ENCODE results near the gene TNFRSF13B. TPM values are rescaled to one million over a fixed set of nuclear protein-coding genes. Genes with fewer than 3 reads are reported as not detected.
"Not testable (repeated sequence)": the region's sequence is repeated elsewhere in the genome, so short reads cannot be mapped to it uniquely, and the experiment has no call there.

Gene TNFRSF13B
- total RNA-seq, 1 donor, result 2.2 TPM

DNA sequence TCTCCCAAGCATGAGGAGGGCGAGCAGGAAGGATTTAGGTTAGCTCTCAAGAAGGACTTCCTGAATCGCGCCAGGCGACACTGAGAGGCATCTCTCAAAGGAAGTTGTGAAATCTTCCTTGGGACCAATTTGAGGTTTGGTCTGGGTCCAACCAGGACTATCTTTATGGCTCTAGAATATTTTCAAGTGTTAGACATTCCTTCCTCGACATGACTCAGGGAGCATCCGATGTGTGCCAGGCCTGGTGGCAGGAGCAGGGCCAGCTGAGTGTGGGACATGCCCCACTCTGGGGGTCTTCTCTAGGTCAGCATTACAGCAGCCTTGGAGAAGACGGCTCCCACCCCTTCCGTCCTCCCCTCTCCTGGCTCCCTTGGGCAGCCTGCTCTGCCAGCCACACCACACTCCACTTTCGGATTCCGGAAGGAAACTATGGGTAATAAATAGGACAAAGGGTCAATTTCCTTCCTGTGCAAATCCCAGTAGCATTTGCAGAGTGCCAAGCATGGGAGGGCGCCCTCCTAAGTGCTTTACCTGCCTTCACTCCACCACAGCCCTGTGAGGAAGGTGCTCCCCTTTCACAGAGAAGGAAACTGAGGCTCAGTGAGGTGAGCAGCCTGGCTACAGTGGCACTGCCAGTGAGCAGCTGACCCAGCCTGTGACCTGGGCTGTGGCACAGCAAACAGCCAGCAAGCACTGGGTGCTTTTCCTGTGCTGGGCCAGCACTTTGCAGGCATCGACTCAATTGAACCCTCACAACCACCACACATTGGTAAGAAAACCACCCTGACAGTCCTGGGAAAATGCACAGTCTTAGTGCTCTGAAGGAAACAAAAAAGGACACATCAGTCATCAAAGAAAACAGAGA, 39.4 kb upstream of the TNFRSF13B start:
- not testable (repeated sequence) for H3K4me3 ChIP-seq (ENCODE audit: low read length); H3K9me3 ChIP-seq (ENCODE audit: low read depth, low read length); H3K4me1 ChIP-seq (ENCODE audit: insufficient read depth, low read length); H3K27me3 ChIP-seq (ENCODE audit: insufficient read depth, low read length)

DNA sequence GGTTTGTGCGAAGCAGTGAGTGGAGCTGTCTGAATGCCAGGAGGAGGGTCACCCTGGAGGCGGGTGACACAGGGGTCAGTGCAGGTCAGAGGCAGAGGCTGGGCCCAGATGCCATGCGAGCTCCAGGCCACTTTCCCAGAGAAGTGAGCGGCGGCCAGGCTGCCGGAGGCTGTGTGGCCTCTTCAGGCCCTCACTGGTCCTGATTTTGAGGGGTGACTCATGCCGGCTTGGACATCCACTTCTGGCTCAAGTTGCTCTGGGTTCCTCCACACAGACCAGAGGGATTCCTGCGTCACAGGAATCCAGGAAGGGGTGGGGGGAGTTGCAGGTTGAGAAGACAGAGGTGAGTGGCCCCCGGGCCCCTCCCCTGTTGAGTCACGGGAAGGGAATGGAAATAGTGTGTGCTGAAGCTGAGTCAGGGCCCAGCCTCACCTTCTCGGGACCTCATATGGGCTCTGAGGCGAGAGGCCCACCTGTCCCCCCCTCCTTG, 38.7 kb upstream of the TNFRSF13B start:
- not testable (repeated sequence) for H3K9me3 ChIP-seq (ENCODE audit: low read depth, low read length); H3K27me3 ChIP-seq (ENCODE audit: insufficient read depth, low read length); H3K4me3 ChIP-seq (ENCODE audit: low read length); H3K4me1 ChIP-seq (ENCODE audit: insufficient read depth, low read length)

DNA sequence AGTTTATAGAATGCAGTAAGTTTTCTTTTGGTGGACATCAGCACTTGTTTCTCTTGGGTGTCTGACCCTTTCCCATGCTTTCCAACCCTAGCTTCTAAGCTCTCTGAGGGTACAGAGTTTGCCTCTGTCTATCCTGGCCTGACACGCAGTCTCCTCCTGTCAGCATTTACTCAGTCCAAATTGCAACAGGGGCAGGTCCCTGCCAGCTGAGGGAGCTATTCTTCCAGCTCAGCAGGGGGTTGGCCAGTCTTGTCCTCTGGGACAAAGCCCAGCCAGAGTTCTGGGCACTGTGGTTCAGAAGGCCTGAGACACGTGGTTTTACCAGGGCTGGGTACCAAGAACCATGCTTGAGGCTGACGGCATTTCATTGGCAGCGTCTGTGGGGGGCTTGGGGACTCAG, 38.1 kb upstream of the TNFRSF13B start:
- not testable (repeated sequence) for H3K27me3 ChIP-seq (ENCODE audit: insufficient read depth, low read length); H3K4me3 ChIP-seq (ENCODE audit: low read length); H3K9me3 ChIP-seq (ENCODE audit: low read depth, low read length); H3K4me1 ChIP-seq (ENCODE audit: insufficient read depth, low read length)

DNA sequence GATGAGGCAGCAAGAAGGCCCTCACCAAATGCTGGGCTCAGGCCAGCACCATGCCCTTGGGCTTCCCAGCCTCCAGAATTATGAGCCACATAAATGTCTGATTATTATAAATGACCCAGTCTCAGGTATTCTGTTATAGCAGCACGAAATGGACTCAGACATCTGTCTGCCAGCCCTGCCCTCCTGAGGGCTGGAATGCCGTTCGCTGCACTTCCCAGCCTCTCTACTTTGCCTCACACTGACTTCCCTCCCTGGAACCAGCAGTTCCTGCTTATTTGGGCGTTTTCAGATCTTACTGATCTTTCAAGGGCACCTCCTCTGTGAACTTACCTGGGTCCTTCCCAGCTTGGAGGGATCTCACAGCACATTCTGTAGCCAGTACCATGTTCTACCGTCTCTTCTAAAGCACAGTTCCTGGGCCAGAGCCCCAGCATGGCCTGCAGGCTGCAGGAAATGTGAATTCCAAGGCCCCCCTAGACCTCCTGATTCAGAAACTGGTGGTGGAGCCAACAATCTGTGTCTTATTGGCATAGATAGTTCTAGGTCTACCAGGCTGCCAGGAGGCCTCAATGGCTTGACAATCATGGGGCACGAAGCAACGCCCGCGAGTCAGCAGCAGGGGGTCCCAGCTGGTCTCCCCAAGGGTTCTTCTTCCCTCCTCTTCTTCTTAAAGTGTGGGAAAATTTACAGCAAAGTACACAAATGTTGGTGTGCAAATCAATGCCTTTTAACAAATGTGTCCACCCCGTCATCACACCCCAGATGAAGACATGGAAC, 36.9 kb upstream of the TNFRSF13B start:
- H3K27me3 ChIP-seq (ENCODE audit: insufficient read depth, low read length); H3K4me3 ChIP-seq (ENCODE audit: low read length); H3K4me1 ChIP-seq (ENCODE audit: insufficient read depth, low read length); H3K9me3 ChIP-seq (ENCODE audit: low read depth, low read length): not testable (repeated sequence)

DNA sequence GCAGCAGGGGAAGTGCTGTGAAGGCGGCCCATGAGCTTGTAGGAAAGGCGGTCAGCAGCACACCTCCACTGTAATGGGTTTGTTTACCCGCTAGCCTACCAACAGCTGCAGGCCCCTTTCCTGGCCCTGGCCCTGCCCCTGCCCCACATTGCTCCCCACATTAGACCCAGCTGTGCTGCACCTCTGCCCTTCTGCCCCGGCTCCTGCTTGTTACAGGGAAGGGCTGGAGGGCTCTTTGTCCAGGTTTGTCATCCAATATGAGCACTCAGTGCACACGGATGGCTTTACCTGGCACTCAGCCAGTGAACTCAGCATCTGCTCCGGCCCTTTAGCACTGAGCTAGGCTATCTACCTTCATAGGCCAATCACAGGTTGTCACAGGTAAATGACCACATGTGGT, 36.0 kb upstream of the TNFRSF13B start:
- H3K27me3 ChIP-seq (ENCODE audit: insufficient read depth, low read length); H3K9me3 ChIP-seq (ENCODE audit: low read depth, low read length); H3K4me1 ChIP-seq (ENCODE audit: insufficient read depth, low read length); H3K4me3 ChIP-seq (ENCODE audit: low read length): not testable (repeated sequence)

DNA sequence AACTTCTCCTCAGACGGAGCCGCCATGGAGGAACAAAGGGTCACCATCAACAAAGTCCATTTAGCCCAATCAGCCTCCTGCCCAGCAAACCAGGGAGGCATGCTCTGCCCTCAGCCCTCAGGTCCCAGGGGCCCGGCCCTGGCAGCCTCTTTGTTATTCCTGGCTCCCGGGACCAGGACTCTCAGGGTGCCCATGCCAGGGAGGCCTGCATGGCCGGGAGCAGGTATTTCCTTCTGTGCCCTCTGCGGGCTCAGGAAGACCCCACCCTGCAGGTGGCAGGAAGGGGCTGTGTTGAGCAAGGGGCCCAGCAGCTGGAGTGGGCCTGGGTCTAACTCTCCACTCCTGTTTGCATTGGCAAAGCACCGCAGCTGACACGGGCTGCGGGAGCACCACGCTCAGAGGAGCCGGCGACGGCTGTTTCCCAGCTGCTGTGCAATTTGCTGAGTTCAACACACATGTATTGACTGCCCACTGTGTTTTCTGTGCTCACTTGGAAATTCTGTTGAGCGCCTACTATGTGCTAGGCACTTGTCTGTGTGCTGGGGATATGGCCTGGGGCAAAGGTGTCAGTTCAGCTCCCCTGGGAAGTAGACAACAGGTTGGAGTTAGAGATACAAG, 33.2 kb upstream of the TNFRSF13B start:
- not testable (repeated sequence) for H3K4me1 ChIP-seq (ENCODE audit: insufficient read depth, low read length); H3K9me3 ChIP-seq (ENCODE audit: low read depth, low read length); H3K27me3 ChIP-seq (ENCODE audit: insufficient read depth, low read length); H3K4me3 ChIP-seq (ENCODE audit: low read length)

DNA sequence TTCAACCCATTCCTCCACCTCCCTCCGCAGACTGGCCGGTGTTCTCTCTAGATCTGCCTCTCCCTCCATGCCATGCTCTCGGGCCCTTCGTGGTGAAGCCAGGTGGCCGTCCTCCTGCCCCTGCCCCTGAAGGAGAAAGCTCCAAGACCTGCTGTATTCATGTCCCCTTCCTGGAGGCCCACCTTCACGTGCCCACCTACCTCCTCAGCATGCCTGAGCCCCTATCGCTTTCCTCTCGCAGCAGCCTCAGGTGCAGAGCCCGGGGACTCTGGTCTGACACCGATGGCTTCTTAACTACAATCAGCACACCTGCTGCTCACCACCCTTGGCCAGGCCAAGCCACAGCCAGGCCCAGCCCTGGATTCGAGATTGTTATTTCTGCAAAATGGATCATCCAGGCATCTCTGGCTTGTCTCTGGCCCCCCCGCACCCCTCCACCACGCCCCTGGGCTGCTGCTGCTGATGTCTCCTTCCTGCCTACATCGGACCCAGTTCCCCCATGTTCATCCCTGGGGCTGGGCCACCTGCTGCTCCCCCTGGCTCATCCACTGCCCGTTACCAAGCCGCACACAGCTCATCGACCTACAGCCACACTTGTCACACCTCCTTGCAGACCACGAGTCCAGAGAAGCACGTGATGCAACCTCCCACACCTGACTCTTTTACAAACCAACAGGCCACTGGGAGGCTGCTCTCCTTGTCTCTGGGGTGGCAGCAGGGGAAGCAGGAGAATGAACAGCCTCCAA, 32.5 kb upstream of the TNFRSF13B start:
- Histone ChIP-seq H3K9me3 (ENCODE audit: low read depth, low read length) (no peaks in the 10 kb centered on the region), H3K4me1 (ENCODE audit: insufficient read depth, low read length) (no peaks in the 10 kb centered on the region), H3K4me3 (ENCODE audit: low read length) (no peak overlapping the region), H3K27me3 (ENCODE audit: insufficient read depth, low read length) (no peaks in the 10 kb centered on the region)

DNA sequence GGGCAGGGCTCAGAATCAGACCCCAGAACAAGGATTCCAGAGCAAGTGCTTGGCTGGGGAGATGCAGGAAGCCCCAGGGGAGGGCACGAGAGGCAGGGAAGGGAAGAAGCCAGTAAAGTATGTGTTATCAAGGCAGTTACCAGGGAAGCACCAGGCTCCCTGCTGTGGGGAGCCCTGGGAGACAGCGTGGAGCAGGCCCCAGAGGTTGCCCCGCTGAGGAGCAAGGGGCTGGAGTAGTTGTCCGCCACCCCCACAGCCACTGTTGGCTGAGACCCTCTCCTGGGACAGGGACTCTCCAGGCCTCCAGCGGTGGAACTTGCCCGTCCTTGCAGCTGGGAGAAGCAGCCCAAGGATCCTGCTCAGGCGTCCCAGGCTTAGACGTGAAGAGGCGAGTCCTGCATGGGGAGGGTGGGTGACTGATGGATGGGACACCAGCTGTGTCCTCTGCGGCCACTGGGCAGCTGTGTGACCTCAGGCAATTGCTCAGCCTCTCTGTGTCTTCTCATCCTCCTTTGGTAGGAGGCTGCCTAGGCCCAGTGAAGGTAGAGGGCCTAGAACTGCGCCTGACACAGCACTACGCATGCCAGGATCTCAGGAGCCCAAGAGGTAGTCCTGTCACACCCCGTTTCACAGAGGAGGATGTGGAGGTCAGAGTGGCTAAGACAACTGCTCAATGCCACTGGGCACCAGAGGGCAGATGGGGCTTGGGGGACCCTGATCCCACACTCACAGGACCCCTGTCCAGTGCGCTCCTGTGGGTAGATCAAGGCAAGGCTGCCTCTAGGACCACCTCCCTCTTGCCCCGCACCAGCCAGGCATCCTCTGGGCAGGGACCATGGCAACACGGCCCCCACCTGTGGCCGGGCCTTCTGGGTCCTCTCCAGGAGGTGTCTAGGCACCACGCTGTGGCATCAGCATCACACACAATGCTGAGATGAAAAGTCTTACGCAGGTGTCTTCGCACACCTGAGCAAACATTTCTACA, 31.1 kb upstream of the TNFRSF13B start:
- H3K4me1 ChIP-seq (ENCODE audit: insufficient read depth, low read length); H3K4me3 ChIP-seq (ENCODE audit: low read length); H3K9me3 ChIP-seq (ENCODE audit: low read depth, low read length); H3K27me3 ChIP-seq (ENCODE audit: insufficient read depth, low read length): not testable (repeated sequence)

DNA sequence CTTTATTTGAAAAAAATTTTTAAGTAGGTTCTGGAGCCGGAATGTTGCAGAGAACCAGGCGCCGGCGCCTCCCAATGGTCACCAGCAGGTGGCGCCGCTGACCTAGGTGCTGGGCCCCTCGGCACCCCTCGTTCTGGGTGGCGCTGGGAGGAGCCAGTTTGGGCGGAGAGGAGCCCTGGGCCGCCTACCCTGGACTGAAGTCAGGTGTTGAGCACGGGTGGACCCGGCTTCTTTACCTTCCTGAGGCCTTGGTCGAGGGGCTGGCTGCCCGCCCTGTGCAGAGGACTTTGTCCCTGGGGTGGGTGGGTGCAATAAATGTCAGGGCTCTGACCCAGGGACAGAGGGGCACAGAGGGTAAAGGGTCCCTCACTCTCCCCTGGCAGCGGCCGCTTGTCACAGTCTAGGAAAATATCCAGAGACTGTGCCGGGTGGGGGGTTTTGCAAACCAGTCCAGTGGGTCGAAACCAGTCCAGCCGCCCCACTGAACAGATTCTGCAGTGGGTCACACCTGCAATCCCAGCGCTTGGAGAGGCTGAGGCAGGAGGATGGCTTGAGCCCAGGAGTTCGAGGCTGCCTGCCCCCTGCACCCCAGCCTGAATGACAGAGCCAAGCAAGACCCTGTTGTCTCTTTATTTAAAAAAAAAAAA, 30.1 kb upstream of the TNFRSF13B start:
- no peaks in the 10 kb centered on the region for H3K4me1 ChIP-seq (ENCODE audit: insufficient read depth, low read length)
- H3K9me3 ChIP-seq (ENCODE audit: low read depth, low read length), result no peaks in the 10 kb centered on the region
- no peak overlapping the region for H3K4me3 ChIP-seq (ENCODE audit: low read length)
- H3K27me3 ChIP-seq (ENCODE audit: insufficient read depth, low read length), result no peaks in the 10 kb centered on the region

DNA sequence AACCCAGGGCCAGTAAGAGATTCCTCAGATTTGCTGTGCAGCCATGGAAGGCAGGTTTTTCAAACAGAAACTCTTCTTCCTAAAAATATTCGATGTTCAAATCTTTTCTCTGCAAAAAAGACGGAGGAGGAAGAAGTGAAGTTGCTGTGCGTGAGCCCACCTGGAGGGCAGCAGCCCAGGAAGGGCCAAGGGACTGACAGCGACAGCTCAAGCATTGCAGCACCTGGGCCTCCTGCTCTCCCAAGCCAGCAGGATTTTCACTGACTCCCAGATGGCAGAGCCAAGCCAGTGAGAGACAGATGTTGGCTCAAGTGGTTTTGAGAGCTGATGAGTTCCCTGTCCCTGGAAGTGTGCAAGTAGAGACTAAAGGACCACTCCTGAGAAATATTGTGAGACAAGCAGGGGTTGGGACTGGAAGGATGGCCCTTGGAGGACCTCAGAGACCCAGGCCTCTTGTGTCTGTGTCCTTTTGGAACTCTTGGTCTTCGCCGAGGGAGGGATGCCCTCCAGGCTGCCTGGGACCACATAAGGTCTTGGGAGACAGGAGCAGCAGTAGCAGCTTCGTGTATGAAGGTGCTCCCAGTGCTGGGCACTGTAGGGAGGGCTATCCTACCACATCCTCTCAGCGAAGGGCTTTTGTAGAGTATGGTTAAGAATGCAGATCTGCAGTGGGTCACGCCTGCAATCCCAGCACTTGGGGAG, 29.3 kb upstream of the TNFRSF13B start:
- Histone ChIP-seq H3K4me3 (ENCODE audit: low read length) (no peak overlapping the region), H3K9me3 (ENCODE audit: low read depth, low read length) (no peaks in the 10 kb centered on the region), H3K4me1 (ENCODE audit: insufficient read depth, low read length) (no peaks in the 10 kb centered on the region), H3K27me3 (ENCODE audit: insufficient read depth, low read length) (no peaks in the 10 kb centered on the region)

DNA sequence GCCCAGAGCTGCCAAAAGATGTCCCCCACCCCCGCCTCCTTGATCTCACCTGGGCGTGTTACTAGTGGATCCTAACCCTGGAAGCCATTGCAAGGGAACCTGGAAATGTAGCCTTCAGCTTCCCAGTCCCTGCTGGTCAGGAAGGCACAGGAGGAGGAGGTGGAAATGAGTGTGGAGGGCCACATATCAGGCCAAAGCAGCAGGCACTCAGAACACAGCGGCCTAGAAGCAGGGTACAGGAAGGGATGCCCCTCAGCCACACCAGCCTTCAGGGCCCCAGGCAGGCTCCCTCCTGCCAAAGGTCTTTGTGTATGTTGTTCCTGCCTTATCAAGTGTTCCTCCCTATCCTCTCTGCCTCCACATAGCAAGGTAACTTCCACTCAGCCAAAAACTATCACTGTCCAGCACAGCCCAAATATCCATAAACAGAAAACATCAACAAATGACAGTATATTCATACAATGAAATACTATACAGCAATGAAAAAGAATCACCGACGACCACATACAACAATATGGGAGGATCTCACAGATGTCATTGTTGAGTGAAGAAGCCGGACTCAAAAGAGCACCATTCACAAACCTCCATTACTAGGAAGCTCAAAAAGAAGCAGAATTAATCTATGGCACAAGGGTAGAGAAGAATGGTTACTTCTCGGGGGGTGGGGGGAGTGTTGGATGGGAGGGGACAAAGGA, 28.2 kb upstream of the TNFRSF13B start:
- no peaks in the 10 kb centered on the region for H3K9me3 ChIP-seq (ENCODE audit: low read depth, low read length)
- no peaks in the 10 kb centered on the region for H3K27me3 ChIP-seq (ENCODE audit: insufficient read depth, low read length)
- H3K4me3 ChIP-seq (ENCODE audit: low read length), result no peak overlapping the region
- H3K4me1 ChIP-seq (ENCODE audit: insufficient read depth, low read length), result no peaks in the 10 kb centered on the region

DNA sequence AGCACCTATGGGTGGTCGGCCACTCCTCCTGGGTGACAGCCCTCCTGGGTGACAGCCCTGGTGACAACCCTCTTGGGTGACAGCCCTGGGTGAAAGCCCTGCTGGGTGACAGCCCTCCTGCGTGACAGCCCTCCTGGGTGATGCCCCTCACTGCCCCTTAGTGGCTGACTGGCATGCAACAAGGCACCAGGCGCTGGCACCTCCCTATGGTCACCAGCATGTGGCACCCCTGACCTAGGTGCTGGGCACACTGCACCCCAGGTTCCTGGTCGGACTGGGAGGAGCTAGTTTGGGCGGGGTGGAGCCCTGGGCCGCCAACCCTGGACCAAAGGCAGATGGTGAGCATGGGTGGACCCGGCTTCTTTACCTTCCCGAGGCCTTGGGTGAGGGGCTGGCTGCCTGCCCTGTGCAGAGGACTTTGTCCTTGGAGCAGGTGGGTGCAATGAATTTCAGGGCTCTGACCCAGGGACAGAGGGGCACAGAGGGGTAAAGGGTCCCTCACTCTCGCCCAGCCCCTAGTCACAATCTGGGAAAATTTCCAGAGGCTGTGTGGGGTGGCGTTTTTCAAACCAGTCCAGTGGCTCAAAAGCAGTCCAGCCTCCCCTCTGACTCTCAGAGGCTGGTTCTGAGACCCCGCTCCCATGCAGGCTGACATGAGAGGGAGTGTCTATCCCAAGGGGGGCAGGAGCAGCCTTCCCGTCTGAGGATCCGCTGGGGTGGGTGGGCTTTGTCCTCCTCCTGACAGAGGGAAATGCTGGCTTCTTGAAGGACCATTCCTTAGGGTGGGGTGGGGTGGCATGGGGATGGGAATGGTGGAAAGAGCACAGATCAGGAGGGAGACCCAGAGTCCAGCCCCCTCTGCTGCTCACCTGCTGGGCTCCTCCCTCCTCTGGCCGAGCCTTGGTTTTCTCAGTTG, 25.9 kb upstream of the TNFRSF13B start:
- Histone ChIP-seq H3K4me3 (ENCODE audit: low read length) (no peak overlapping the region), H3K27me3 (ENCODE audit: insufficient read depth, low read length) (no peaks in the 10 kb centered on the region), H3K4me1 (ENCODE audit: insufficient read depth, low read length) (no peaks in the 10 kb centered on the region), H3K9me3 (ENCODE audit: low read depth, low read length) (no peaks in the 10 kb centered on the region)

Data from mononuclear cell (primary cell).